Activated T-helper 1 cell treated with Interleukin-2 at 50 U/mL for 16 hours (primary cell): ENCODE data around the gene SFPQ.
"Not testable (repeated sequence)": the region's sequence is repeated elsewhere in the genome, so short reads cannot be mapped to it uniquely, and the experiment has no call there.

Source experiments
- DNase-seq: peaks from one replicate; pipeline ENCODE4 v3.0.0-alpha.2; 2020; ENCODE audit warnings: low read depth

SFPQ gene

DNA sequence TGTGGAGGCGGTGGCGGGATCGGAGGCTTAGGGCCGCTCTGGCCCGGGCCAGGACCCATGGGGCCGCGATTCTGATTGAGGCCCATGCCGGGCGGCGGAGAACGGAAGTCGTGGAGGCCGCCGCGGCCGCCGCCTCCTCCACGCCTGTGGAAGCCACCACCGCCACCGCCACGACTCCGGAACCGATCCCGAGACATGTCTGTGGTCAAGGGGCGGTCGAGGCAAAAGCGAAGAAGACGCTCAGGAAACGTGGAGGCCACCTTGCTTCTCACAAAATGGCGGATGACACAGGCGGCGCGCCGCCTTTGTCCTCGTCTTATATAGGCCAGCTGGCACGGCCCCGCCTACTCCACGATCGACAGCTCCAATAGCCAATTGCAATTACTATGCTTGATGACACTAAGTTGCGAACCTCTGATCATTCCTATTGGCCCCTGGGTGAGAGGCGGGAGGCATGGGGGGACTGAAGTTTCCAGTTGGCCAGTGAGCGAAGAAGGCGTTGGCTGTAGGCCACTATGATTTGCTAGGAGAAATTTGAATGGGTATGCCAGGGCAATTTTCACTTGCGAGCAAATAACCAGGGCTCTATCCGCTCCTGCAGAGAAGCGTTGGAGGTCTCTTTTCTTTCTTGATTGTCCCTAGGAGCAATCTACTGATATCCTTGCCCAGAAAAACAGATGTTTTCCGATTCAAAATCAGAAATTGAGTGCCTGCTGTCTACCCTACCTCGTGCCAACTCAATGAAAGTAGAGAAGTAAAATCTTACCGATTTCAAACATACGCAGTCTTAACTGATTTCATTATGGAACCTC is at the start of gene SFPQ:
SFPQ (minus strand) TSS at position 293 of the 812 bp plus-strand sequence; CDS start at position 197, 96 bp downstream.
- DNase-seq = peak; percentile 94

DNA sequence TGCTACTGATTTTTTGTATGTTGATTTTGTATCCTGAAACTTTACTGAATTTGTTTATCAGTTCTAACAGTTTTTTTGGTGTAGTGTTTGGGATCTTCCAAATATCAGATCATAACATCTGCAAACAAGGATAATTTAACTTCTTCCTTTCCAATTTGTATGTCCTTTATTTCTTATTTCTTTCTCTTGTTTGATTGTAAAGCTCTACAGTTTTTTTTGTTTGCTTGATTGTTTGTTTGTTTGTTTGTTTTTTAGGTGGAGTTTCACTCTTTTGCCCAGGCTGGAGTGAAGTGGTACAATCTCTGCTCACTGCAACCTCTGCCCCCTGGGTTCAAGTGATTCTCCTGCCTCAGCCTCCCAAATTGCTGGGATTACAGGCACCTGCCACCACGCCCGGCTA is 43.8 kb upstream of the SFPQ start:
- not testable (repeated sequence) for DNase-seq

DNA sequence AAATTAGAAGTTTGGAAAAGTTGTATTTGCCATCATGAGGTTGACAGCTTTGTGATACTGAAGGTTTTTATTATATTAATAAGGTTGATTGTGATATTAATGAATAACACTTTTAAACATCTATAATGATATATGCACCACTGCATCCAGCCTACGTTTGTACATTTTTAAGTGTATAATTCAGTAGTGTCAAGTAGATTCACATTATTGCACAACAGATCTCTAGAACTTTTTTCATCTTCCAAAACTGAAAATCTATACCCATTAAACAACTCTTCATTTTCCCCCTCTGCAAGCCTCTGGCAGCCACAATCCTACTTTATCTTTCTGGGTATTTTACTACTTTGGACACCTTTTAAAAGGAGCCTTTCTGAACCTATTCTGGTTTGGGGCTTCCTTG is 38.3 kb upstream of the SFPQ start:
- no peak for DNase-seq

GRCh38 chr1:35229587-35230360 is 36.8 kb upstream of the SFPQ start:
- DNase-seq = no peak

DNA sequence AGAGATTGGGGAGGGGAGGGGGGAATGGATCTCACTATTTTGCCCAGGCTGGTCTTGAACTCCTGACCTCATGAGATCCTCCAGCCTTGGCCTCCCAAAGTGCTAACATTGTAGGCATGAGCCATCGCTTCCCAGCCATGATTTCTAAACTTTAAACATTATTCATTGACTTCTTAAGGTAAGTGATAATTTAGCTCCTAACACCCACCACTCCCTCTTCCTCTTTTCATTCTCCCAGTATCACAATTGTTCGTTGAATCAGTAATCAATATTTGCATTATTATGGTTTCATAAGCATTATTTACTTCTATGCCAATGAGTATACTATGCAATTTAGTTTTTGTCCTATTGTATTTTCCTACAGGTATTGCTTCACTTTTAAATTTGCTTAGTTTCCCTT is 33.6 kb upstream of the SFPQ start:
- no peak for DNase-seq

DNA sequence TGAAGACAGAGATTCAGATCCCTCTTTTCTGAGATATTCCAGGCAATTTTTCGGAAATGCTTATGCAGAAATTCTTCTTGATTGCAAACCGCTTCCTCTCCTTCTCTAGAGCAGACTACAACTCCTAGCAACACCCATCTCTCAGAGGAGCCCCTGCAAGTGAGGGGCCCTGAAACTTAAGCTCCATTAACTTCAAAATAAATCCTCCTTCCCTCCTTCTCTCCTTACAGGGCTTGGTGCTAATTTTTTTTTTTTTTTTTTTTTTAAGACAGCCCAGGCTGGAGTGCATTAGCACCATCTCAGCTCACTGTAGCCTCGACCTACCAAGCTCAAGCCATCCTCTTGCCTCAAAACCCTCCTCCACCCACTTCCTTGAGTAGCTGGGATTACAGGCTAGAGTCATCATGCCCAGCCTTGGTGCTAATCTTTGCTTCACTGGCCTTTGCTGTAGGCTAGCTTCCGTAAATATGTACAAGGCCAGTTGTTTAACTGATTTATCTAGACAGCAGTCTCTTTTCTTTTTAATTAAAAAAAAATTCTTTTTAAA is 30.2 kb upstream of the SFPQ start:
- no peak for DNase-seq

DNA sequence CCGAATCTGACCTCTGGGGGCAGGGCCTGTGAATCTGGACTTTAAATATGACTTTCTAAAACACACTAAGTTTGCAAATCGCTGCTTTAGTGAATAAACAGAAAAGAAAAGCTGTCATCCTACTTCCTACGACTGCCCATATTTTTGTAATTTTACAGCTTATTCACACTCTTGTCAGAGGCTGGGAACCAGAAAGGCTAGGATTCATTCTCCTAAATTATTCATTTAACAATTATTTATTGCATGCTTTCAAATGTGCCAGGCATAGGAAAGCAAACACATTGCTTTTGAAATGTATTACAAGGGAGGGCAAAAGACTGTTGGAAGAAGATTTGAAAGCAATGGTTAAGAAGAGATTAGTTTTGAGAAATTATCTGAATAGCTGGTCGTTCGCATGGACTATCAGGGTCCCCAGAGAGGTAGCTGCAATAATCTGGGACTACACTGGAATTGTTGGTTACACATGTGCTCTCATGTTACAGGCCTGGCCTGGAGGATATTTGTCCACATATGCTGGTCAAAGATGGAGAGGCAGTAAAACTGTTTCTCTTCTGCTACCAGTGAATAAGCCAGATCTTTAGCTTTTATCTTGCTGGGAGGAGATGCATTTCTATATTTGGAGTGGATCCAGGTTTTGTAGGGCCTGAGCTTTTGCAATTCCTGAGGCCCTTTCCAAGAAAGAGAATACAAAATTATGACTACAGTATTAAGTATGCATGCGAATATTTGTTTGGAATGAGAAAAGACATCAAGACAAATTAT is 29.6 kb upstream of the SFPQ start:
- no peak for DNase-seq

DNA sequence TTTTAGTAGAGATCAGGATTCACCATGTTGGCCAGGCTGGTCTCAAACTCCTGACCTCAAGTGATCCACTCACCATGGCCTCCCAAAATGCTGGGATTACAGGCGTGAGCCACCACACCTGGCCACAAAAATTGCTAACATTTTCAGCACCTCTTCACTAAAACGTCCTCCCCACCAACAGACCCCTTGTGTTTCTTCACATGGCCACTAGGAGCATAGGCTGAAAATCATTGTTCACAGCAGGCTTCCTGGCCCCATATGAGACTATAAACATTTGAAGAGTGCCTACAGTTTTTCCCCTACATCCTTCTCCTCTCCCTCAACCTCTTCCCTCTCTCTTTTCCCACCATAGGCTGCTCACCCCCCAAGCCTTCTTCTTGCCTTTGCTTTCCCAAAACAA is 28.0 kb upstream of the SFPQ start:
- DNase-seq = no peak

DNA sequence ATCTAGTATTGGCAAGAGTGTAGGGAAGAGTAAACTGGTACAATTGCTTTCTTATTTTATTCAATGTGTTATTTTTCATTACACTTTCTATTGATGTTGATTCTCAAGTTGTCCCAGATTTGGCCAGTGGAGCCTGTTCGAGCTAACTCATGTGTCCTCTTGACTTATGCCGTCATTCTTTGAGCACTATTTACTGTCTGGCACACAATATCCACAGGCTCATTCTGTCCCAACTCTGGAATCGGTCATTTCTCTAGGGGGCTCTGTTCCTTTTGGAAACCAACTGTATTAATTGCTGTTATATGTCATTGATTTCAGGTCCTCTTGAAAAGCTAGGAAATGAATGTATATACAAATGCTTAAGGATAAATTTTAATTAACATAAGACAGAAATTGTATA is 22.4 kb upstream of the SFPQ start:
- DNase-seq = no peak

- no peak for DNase-seq
These were observed 18.1 kb upstream of the SFPQ start for GRCh38 chr1:35211120-35211414.

GRCh38 chr1:35210321-35211119 is 17.6 kb upstream of the SFPQ start:
- no peak for DNase-seq

- DNase-seq = no peak
These were observed 10.3 kb upstream of the SFPQ start for GRCh38 chr1:35203295-35203694.

DNA sequence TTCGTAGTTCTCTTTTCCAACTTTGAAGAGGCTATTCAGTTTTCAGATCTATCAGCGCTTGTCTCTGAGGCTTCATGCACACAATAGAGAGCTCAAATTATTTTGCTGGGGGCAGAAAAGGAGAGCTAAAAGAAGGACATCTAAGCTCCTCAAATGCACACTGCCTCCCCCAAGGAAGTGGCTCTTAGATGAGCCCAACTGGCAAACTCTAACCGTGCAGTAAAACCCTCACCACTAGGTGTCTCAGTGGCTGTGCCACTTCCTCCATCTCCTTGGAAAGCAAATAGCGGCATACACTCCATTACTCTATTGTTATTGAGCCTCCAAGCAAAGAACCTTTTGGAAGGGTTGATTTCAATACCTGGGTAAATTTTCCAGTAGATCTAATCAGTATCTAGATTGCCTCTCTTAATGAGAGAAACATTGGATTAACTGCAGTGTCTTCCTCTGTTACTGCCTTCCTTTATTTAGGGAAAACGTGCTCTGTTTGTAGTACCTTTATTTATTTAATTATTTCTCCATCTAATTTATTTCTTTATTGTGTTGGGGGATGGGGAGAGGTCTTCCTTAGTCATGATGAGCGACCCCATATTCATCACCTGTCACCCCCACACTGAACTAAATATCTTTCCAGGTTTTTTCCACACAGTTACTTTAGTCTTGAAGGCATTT is 9.2 kb upstream of the SFPQ start:
- DNase-seq = peak; percentile 43

- no peak for DNase-seq
These were observed 8.7 kb upstream of the SFPQ start for GRCh38 chr1:35201631-35202030.

DNA sequence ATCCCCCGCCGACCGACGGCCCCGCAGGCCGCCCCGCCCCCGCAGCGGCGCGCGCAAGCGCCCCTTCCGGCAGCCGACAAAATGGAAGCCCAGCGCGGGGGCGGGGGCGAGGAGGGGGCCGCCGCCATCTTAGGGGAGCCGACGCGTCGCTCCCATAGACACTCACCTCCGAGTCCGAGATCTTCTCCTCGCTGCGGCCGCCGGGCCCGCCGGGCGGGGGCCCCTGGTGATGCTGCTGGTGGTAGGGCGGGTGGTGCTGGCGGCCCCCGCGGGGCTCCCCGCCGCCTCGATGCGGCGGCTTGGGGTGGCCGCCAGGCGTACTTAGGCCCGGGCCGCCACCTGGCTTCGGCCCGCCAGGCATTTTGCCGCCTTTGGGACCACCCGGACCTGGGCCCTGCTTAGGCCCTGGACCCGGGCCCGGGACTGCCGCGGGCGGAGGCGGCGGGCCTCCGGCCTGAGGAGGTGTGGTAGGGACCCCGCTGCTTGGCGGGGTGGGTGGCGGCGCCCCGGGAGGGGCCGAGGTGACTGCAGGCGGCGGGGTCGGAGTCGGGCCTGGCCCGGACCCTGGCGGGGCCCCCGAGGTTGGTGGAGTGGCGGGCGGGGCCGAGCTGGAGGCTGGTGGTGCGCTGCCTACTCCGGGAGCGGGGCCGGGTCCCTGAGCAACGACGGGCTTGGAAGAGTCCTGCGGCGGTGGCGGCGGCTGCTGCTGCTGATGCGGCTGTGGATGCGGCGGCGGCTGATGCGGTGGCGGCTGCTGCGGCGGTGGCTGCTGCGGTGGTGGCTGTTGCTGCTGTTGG is 691 bp downstream of the SFPQ start:
- peak; percentile 86 for DNase-seq

- DNase-seq = no peak
These were observed 1.4 kb downstream of the SFPQ start for GRCh38 chr1:35191429-35192055.

GRCh38 chr1:35190784-35191183 is 2.2 kb downstream of the SFPQ start:
- DNase-seq = no peak

DNA sequence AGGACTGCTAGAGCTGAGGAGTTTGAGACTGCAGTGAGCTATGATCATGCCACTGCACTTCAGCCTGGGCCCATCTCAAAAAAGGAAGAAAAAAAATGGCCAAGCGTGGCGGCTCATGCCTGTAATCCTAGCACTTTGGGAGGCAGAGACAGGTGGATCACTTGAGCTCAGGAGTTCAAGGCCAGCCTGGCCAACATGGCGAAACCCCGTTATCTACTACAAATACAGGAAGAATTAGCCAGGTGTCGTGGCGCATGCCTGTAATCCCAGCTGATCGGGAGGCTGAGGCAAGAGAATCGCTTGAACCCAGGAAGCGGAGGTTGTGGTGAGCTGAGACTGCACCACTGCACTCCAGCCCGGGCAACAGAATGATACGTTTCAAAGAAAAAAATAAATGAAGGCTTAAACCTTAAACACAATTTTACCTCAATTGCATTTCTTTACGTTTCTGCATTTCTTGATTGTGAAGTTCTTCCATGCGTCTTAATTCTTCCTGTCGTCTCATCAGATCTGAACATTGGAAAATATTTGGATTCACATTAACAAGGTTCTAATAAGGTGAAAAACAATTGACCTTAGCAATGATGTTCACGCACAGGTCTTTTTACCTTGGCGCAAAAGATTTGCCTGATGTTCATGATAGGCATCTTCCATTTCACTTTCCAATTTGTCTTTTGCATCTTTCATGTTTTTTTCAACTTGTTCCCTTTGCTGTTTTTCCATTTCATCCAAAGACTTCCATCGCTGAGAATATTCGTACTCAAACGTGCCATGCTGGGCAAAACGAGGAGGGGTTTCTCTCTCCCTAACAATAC is 4.2 kb downstream of the SFPQ start:
- DNase-seq = no peak

- no peak for DNase-seq
These were observed 5.1 kb downstream of the SFPQ start for GRCh38 chr1:35187816-35188342.
